HepG2 (cell line): ENCODE measurements around the gene BBS4. TPM values are rescaled to one million over a fixed set of nuclear protein-coding genes. Genes with fewer than 3 reads are reported as not detected.
A peak's percentile ranks its signal among the peaks of the same experiment; 100 is the strongest.

ENCODE experiments used
- EZH2 ChIP-seq: conservative IDR thresholded peaks from 2 replicates; pipeline ENCODE4 v1.6.1; 2012; ENCODE audit warnings: mild to moderate bottlenecking, low read depth, low read length, moderate library complexity
- FOSL1 ChIP-seq: sonication (generic); formaldehyde crosslinking; IDR thresholded peaks from 2 replicates; pipeline ENCODE4 v1.9.0; 2021; ENCODE audit warnings: missing genetic modification reagents, borderline replicate concordance
- GZF1 ChIP-seq: sonication (generic); formaldehyde crosslinking; IDR thresholded peaks from 2 replicates; pipeline ENCODE4 v1.5.1; 2020; ENCODE audit warnings: mild to moderate bottlenecking, missing genetic modification reagents
- JARID2 ChIP-seq: sonication (generic); formaldehyde crosslinking; IDR thresholded peaks from 2 replicates; pipeline ENCODE4 v1.8.1; 2023; ENCODE audit warnings: missing genetic modification reagents, inconsistent platforms; ENCODE audit not compliant: insufficient replicate concordance
- KDM6A ChIP-seq: IDR thresholded peaks from 2 replicates; pipeline ENCODE4 v1.6.1; 2016; ENCODE audit warnings: low read depth
- NR2F2 ChIP-seq: IDR thresholded peaks from 2 replicates; pipeline ENCODE4 v1.6.1; 2012; ENCODE audit warnings: low read depth, inconsistent platforms, borderline replicate concordance
- SCMH1 ChIP-seq: sonication (generic); formaldehyde crosslinking; IDR thresholded peaks from 2 replicates; pipeline ENCODE4 v1.9.0; 2021; ENCODE audit warnings: missing genetic modification reagents, mild to moderate bottlenecking, borderline replicate concordance
- TAF1 ChIP-seq: sonication (generic); formaldehyde crosslinking; IDR thresholded peaks from 2 replicates; pipeline ENCODE4 v1.4.0; 2020; ENCODE audit warnings: missing genetic modification reagents
- TBP ChIP-seq: sonication (generic); formaldehyde crosslinking; IDR thresholded peaks from 2 replicates; pipeline ENCODE4 v1.5.0; 2020; ENCODE audit warnings: missing genetic modification reagents
- ZFP90 ChIP-seq: sonication (generic); formaldehyde crosslinking; IDR thresholded peaks from 2 replicates; pipeline ENCODE4 v1.8.0; 2022; ENCODE audit warnings: missing genetic modification reagents, mild to moderate bottlenecking, inconsistent platforms, borderline replicate concordance
- ZNF232 ChIP-seq: sonication (generic); formaldehyde crosslinking; IDR thresholded peaks from 2 replicates; pipeline ENCODE4 v1.4.0; 2020; ENCODE audit warnings: missing genetic modification reagents, borderline replicate concordance
- ZNF547 ChIP-seq: sonication (generic); formaldehyde crosslinking; IDR thresholded peaks from 2 replicates; pipeline ENCODE4 v1.5.1; 2020; ENCODE audit warnings: mild to moderate bottlenecking, missing genetic modification reagents
- ZNF780A ChIP-seq: sonication (generic); formaldehyde crosslinking; IDR thresholded peaks from 2 replicates; pipeline ENCODE4 v1.8.0; 2022; ENCODE audit warnings: mild to moderate bottlenecking, missing genetic modification reagents, moderate library complexity
- polyA plus RNA-seq, 8 experiments: library from polyadenylated mRNA; depleted of rRNA in 3 of 8; stranded (reverse) in 7 of 8; unstranded in 1 of 8; fragments of >200 nt; fragmentation: Illumina TruSeq in 4 of 8; extraction: Trizol in 4 of 8; gene quantifications; 2 replicates each; pipeline versions ENCODE4 v1.2.1 to v1.2.3, GENCODE V29; 2011 to 2016; ENCODE audit warnings: low read depth in 4 of 8, missing spikeins in 1 of 8, mixed read lengths in 1 of 8; ENCODE audit not compliant: insufficient read depth in 1 of 8
- total RNA-seq, 5 experiments: library from RNA; depleted of rRNA; stranded (reverse); fragments of >200 nt; fragmentation: Illumina TruSeq; extraction: Trizol; gene quantifications; 2 replicates each; pipeline ENCODE4 v1.2.3, GENCODE V29; 2016; ENCODE audit warnings: low read depth in 1 of 5
- TF ChIP-seq, protein P1 (sequence below), 2 experiments: fragments of 450-650 bp in 1 of 2; sonication (generic) in 1 of 2; formaldehyde crosslinking in 1 of 2; IDR thresholded peaks; 2 replicates each; pipeline versions ENCODE4 v1.6.1 to v1.8.0; 2016 to 2022; ENCODE audit warnings: antibody characterized with exemption in 1 of 2, mild to moderate bottlenecking in 1 of 2, missing genetic modification reagents in 1 of 2
- TF ChIP-seq, protein P2 (sequence below): sonication (generic); formaldehyde crosslinking; IDR thresholded peaks from 2 replicates; pipeline ENCODE4 v1.9.0; 2021; ENCODE audit warnings: missing genetic modification reagents, mild to moderate bottlenecking, borderline replicate concordance

Gene BBS4
- total and polyA plus RNA-seq, 2 of the 13 experiments (the other 11 are each of a cell fraction or from before 2014, with no cell fraction given): 16.0 to 21.3 TPM

DNA sequence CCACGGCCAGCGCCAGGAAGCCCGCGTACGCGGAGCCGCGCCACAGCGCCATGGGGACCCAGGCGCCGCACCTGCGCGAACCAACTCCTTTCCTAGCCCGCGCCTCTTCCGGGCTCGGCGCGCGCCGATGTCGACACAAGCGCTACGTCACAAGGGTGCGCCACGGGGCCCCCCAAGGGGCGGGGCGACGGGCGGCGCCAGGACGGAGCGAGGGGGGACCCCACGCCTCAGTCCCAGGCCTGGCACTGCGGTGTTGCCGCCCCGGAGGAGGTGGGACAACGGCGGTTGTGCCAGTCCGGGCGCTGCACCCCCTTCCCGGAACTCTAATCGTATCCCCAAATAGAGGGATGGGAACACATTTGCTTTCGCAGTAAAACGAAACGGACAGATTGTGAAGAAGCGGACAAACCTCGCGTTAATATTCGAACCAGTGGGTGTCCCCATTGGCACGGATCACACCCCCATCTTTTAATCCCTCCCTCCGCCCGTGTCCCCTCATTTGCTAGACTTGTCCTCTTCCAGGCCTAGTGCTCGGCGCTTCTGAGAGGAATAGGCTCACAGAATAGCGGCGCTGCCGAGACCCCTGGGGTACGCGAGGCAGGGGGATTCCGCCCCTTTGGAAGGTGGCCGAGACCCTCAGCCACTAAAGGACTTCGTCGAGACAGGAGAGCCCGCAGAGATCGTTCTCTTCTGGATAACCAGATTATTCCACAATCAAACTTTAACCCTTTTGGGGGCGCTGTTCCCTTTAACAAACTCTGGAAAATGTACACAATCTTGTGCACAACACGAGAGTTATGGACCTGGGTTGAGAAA is 97.8 kb downstream of the BBS4 start, which contains the start of gene ADPGK (continued):
- TF ChIP-seq, protein P1, sequence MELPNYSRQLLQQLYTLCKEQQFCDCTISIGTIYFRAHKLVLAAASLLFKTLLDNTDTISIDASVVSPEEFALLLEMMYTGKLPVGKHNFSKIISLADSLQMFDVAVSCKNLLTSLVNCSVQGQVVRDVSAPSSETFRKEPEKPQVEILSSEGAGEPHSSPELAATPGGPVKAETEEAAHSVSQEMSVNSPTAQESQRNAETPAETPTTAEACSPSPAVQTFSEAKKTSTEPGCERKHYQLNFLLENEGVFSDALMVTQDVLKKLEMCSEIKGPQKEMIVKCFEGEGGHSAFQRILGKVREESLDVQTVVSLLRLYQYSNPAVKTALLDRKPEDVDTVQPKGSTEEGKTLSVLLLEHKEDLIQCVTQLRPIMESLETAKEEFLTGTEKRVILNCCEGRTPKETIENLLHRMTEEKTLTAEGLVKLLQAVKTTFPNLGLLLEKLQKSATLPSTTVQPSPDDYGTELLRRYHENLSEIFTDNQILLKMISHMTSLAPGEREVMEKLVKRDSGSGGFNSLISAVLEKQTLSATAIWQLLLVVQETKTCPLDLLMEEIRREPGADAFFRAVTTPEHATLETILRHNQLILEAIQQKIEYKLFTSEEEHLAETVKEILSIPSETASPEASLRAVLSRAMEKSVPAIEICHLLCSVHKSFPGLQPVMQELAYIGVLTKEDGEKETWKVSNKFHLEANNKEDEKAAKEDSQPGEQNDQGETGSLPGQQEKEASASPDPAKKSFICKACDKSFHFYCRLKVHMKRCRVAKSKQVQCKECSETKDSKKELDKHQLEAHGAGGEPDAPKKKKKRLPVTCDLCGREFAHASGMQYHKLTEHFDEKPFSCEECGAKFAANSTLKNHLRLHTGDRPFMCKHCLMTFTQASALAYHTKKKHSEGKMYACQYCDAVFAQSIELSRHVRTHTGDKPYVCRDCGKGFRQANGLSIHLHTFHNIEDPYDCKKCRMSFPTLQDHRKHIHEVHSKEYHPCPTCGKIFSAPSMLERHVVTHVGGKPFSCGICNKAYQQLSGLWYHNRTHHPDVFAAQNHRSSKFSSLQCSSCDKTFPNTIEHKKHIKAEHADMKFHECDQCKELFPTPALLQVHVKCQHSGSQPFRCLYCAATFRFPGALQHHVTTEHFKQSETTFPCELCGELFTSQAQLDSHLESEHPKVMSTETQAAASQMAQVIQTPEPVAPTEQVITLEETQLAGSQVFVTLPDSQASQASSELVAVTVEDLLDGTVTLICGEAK (IDR thresholded peaks at IDR 0.05): no peak
- TF ChIP-seq, protein P1 (CRISPR knock-in tag; IDR thresholded peaks at IDR 0.05): peak; percentile 89; the same call in 1 of the 2 replicates
- peak; percentile 20; the same call in 1 of the 2 replicates for TF ChIP-seq NR2F2
- TF ChIP-seq, protein P2, sequence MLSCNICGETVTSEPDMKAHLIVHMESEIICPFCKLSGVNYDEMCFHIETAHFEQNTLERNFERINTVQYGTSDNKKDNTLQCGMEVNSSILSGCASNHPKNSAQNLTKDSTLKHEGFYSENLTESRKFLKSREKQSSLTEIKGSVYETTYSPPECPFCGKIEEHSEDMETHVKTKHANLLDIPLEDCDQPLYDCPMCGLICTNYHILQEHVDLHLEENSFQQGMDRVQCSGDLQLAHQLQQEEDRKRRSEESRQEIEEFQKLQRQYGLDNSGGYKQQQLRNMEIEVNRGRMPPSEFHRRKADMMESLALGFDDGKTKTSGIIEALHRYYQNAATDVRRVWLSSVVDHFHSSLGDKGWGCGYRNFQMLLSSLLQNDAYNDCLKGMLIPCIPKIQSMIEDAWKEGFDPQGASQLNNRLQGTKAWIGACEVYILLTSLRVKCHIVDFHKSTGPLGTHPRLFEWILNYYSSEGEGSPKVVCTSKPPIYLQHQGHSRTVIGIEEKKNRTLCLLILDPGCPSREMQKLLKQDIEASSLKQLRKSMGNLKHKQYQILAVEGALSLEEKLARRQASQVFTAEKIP (CRISPR knock-in tag): no peak
- peak; percentile 17; the same call in 1 of the 2 replicates for TF ChIP-seq FOSL1 (CRISPR knock-in tag)
- TF ChIP-seq ZNF232 (CRISPR knock-in tag): peak; percentile 54; the same call in 1 of the 2 replicates
- TF ChIP-seq ZFP90: peak; percentile 34; the same call in 1 of the 2 replicates
- TF ChIP-seq ZNF780A (CRISPR knock-in tag): no peak; the same call in 1 of the 2 replicates
- peak; percentile 51 for TF ChIP-seq JARID2 (CRISPR knock-in tag)
- TF ChIP-seq SCMH1 (CRISPR knock-in tag): no peak
- TF ChIP-seq ZNF547: peak; percentile 48
- no peak for TF ChIP-seq EZH2
- no peak for TF ChIP-seq GZF1
- peak; percentile 79; the same call in 1 of the 2 replicates for TF ChIP-seq TBP
- TF ChIP-seq TAF1 (CRISPR knock-in tag): peak; percentile 93
- 0 out of 2 replicates have a peak, but pooled peaks have one; percentile 26 for TF ChIP-seq KDM6A (CRISPR knock-in tag)
